CD14-positive monocyte (primary cell): ENCODE measurements around the gene TMEM185B. TPM values are rescaled to one million over a fixed set of nuclear protein-coding genes. Genes with fewer than 3 reads are reported as not detected.

Source experiments
- DNase-seq, 3 donors: peaks; one replicate each; pipeline ENCODE4 v3.0.0-alpha.2; 2011 to 2022
- H2AFZ ChIP-seq: 2 replicates; pipeline ENCODE4 v1.6.0; 2012; ENCODE audit warnings: mild to moderate bottlenecking, low read depth, low read length, inconsistent platforms; ENCODE audit not compliant: insufficient read depth, poor library complexity, severe bottlenecking
- H3K27ac ChIP-seq, 2 donors: 1 replicate in 1 of 2; 2 replicates in 1 of 2; pipeline ENCODE4 v1.5.1; 2012 to 2013; ENCODE audit warnings: low read length in 2 of 2, control low read depth in 1 of 2, inconsistent platforms in 1 of 2, low read depth in 1 of 2, mild to moderate bottlenecking in 1 of 2
- H3K27me3 ChIP-seq, 2 donors: one replicate each; pipeline versions ENCODE4 v1.6.0 to v1.6.1; 2011 to 2013; ENCODE audit warnings: low read length in 2 of 2; ENCODE audit not compliant: control insufficient read depth in 2 of 2, insufficient read depth in 2 of 2
- H3K36me3 ChIP-seq, 2 donors: replicated peaks in 1 of 2; 1 replicate in 1 of 2; 2 replicates in 1 of 2; pipeline versions ENCODE4 v1.5.1 to v1.6.1; 2012 to 2013; ENCODE audit warnings: low read length in 2 of 2, control low read depth in 1 of 2, inconsistent platforms in 1 of 2, mild to moderate bottlenecking in 1 of 2; ENCODE audit not compliant: insufficient read depth in 2 of 2, control insufficient read depth in 1 of 2
- H3K4me1 ChIP-seq, 2 donors: 1 replicate in 1 of 2; 2 replicates in 1 of 2; pipeline versions ENCODE4 v1.5.1 to v1.6.1; 2012 to 2013; ENCODE audit warnings: low read length in 2 of 2, control low read depth in 1 of 2, inconsistent platforms in 1 of 2, mild to moderate bottlenecking in 1 of 2, moderate library complexity in 1 of 2; ENCODE audit not compliant: insufficient read depth in 2 of 2, control insufficient read depth in 1 of 2
- H3K4me2 ChIP-seq: replicated peaks from 2 replicates; pipeline ENCODE3; 2012; ENCODE audit warnings: low read length, moderate library complexity, mild to moderate bottlenecking; ENCODE audit not compliant: poor library complexity, severe bottlenecking; ENCODE audit errors: extremely low read depth
- H3K4me3 ChIP-seq, 3 experiments: fragments of 200-600 bp in 1 of 3; sonication (generic) in 1 of 3; replicated peaks in 1 of 3; 1 replicate in 2 of 3; 2 replicates in 1 of 3; pipeline ENCODE4 v1.5.1; 2011 to 2013; ENCODE audit warnings: low read length in 3 of 3, mild to moderate bottlenecking in 3 of 3, control low read depth in 2 of 3, low read depth in 2 of 3, inconsistent platforms in 1 of 3, moderate library complexity in 1 of 3
- H3K79me2 ChIP-seq: 2 replicates; pipeline ENCODE4 v1.6.0; 2012; ENCODE audit warnings: mild to moderate bottlenecking, control low read depth, inconsistent platforms, low read length, moderate library complexity; ENCODE audit not compliant: insufficient read depth
- H3K9ac ChIP-seq: 2 replicates; pipeline ENCODE4 v1.6.0; 2017; ENCODE audit warnings: low read length, mild to moderate bottlenecking; ENCODE audit not compliant: insufficient read depth, poor library complexity, severe bottlenecking
- H3K9me3 ChIP-seq, 2 donors: replicated peaks in 1 of 2; 1 replicate in 1 of 2; 2 replicates in 1 of 2; pipeline versions ENCODE4 v1.5.1 to v1.6.1; 2012 to 2013; ENCODE audit warnings: low read length in 2 of 2, control low read depth in 1 of 2; ENCODE audit not compliant: control insufficient read depth in 1 of 2, insufficient read depth in 1 of 2
- H4K20me1 ChIP-seq: 2 replicates; pipeline ENCODE4 v1.6.0; 2012; ENCODE audit warnings: mild to moderate bottlenecking, low read length, control low read depth, moderate library complexity; ENCODE audit not compliant: insufficient read depth
- H3K27ac Mint-ChIP-seq, 7 donors: one replicate each; pipeline ENCODE4 v1.8.0; 2020; ENCODE audit warnings: mild to moderate bottlenecking in 7 of 7, mixed read lengths in 7 of 7, moderate library complexity in 6 of 7, inconsistent platforms in 2 of 7
- H3K27me3 Mint-ChIP-seq, 3 donors: one replicate each; pipeline ENCODE4 v1.8.0; 2021 to 2022; ENCODE audit warnings: low read depth in 3 of 3, mild to moderate bottlenecking in 3 of 3, mixed read lengths in 3 of 3, moderate library complexity in 3 of 3, inconsistent platforms in 1 of 3
- H3K36me3 Mint-ChIP-seq, 2 donors: one replicate each; pipeline ENCODE4 v1.8.0; 2020; ENCODE audit warnings: mixed read lengths in 2 of 2, inconsistent platforms in 1 of 2, mild to moderate bottlenecking in 1 of 2
- H3K4me1 Mint-ChIP-seq: one replicate; pipeline ENCODE4 v1.8.0; 2020; ENCODE audit warnings: mild to moderate bottlenecking, mixed read lengths
- H3K4me3 Mint-ChIP-seq, 2 donors: one replicate each; pipeline ENCODE4 v1.8.0; 2020; ENCODE audit warnings: mild to moderate bottlenecking in 2 of 2, mixed read lengths in 2 of 2, moderate library complexity in 1 of 2
- H3K9me3 Mint-ChIP-seq, 7 donors: one replicate each; pipeline ENCODE4 v1.8.0; 2020 to 2022; ENCODE audit warnings: mixed read lengths in 7 of 7, mild to moderate bottlenecking in 6 of 7, moderate library complexity in 6 of 7, inconsistent platforms in 2 of 7
- CTCF ChIP-seq: fragments of 200-600 bp; IDR thresholded peaks from one replicate; pipeline ENCODE4 v1.8.0; 2022; ENCODE audit warnings: antibody characterized with exemption, mild to moderate bottlenecking
- WGBS: methylation state at CpG from one replicate; pipeline ENCODE4 v1.1.5; 2013; ENCODE audit warnings: missing lambda C conversion rate; ENCODE audit not compliant: insufficient coverage; 5-methylcytosine and 5-hydroxymethylcytosine counted together
- intact Hi-C, 2 donors: fragments of 100-400 bp; cut with micrococcal nuclease; formaldehyde crosslinking; loops; one replicate each; pipeline versions ENCODE4 v1.15.0 to v1.15.1; 2023
- polyA plus RNA-seq, 3 donors: library from polyadenylated mRNA; depleted of rRNA in 1 of 3; unstranded in 2 of 3; stranded (reverse) in 1 of 3; fragments of 300-500 nt in 2 of 3; fragments of >200 nt in 1 of 3; fragmentation: Illumina TruSeq in 2 of 3; gene quantifications; 1 replicate in 2 of 3; 2 replicates in 1 of 3; pipeline ENCODE4 v1.2.3, GENCODE V29; 2012 to 2021

Gene TMEM185B
- polyA plus RNA-seq, 3 donors: 9.7 to 20.4 (median 18.1) TPM

- Histone ChIP-seq H4K20me1 (no peaks in the 10 kb centered on the region), H2AFZ (peak overlapping the region; percentile 98), H3K27ac (peak overlapping the region; percentile 47 to 81), H3K9ac (peak overlapping the region; percentile 69), H3K36me3 (no peaks in the 10 kb centered on the region), H3K4me1 (peaks cover 14 to 19% of the 10 kb centered on the region in 2 donors), H3K27me3 (no peaks in the 10 kb centered on the region), H3K4me2 (peak overlapping the region; percentile 70), H3K9me3 (no peaks in the 10 kb centered on the region), H3K4me3 (peak overlapping the region in 2 of 3 experiments; percentile 81 to 93), H3K79me2 (no peaks in the 10 kb centered on the region)
- peaks cover 0 to 3% of the 10 kb centered on the region in 2 donors for H3K36me3 Mint-ChIP-seq
- peak overlapping the region in 5 of 7 donors; percentile 76 to 91 (median 84) for H3K27ac Mint-ChIP-seq
- TF ChIP-seq CTCF: no peak
- peaks cover 6 to 12% (median 7%) of the 10 kb centered on the region in 3 donors for H3K27me3 Mint-ChIP-seq
- peaks cover 31% of the 10 kb centered on the region for H3K4me1 Mint-ChIP-seq
- H3K9me3 Mint-ChIP-seq: peaks cover 0 to 6% (median 2%) of the 10 kb centered on the region in 7 donors
- intact Hi-C loops: no loop called here
- H3K4me3 Mint-ChIP-seq: peak overlapping the region; percentile 87 to 95
- no CpG with 5 or more reads among the region's 4 CpGs for WGBS
- DNase-seq: no peak
Measured at GRCh38 chr2:120231564-120231973, 8.4 kb upstream of the TMEM185B start.

GRCh38 chr2:120230515-120231471 lies 7.6 kb upstream of the TMEM185B start:
- H3K27me3 Mint-ChIP-seq: peaks cover 6 to 14% (median 6%) of the 10 kb centered on the region in 3 donors
- H3K9ac ChIP-seq: no peak overlapping the region

More at GRCh38 chr2:120230515-120231471, 7.6 kb upstream of the TMEM185B start:
- Mint-ChIP-seq H3K4me1 (peaks cover 31% of the 10 kb centered on the region), H3K9me3 (peaks cover 0 to 6% (median 2%) of the 10 kb centered on the region in 7 donors), H3K27ac (peak overlapping the region in 1 of 7 donors; percentile 84), H3K4me3 (peak overlapping the region; percentile 53 to 95), H3K36me3 (peaks cover 0 to 6% of the 10 kb centered on the region in 2 donors)
- Histone ChIP-seq H3K27me3 (no peaks in the 10 kb centered on the region), H3K79me2 (no peaks in the 10 kb centered on the region), H4K20me1 (no peaks in the 10 kb centered on the region), H3K4me3 (no peak overlapping the region), H3K36me3 (no peaks in the 10 kb centered on the region), H3K27ac (no peak overlapping the region), H3K4me1 (peaks cover 14 to 19% of the 10 kb centered on the region in 2 donors), H3K9me3 (no peaks in the 10 kb centered on the region), H3K4me2 (no peak overlapping the region), H2AFZ (no peak overlapping the region)
- TF ChIP-seq CTCF: no peak
- no peak for DNase-seq
- intact Hi-C loops: no loop called here
- WGBS: 82% methylated on average over 11 of the region's 17 CpGs
